Measurements from ENCODE around the gene SRM.

DNA sequence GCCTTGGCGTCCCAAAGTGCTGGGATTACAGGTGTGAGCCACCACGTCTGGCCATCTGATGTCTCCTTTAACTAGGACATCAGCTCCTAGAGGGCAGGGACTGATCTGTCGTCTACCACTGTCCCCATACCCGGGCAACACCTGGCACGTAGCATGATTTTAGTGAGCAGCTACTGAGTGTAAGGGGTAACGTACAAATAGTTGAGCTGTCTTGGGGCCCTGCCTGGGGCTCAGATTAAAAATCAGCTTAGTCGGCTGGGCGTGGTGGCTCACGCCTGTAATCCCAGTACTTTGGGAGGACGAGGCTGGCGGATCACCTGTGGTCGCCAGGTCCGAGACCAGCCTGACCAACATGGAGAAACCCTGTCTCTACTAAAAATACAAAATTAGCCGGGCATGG lies 1.8 kb downstream of the SRM start:
- TF ChIP-seq, protein P1, sequence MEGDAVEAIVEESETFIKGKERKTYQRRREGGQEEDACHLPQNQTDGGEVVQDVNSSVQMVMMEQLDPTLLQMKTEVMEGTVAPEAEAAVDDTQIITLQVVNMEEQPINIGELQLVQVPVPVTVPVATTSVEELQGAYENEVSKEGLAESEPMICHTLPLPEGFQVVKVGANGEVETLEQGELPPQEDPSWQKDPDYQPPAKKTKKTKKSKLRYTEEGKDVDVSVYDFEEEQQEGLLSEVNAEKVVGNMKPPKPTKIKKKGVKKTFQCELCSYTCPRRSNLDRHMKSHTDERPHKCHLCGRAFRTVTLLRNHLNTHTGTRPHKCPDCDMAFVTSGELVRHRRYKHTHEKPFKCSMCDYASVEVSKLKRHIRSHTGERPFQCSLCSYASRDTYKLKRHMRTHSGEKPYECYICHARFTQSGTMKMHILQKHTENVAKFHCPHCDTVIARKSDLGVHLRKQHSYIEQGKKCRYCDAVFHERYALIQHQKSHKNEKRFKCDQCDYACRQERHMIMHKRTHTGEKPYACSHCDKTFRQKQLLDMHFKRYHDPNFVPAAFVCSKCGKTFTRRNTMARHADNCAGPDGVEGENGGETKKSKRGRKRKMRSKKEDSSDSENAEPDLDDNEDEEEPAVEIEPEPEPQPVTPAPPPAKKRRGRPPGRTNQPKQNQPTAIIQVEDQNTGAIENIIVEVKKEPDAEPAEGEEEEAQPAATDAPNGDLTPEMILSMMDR (IDR thresholded peaks at IDR 0.05; ENCODE audit: low read depth, low read length): no peak
- no peak for TF ChIP-seq POLR2A (IDR thresholded peaks at IDR 0.05; ENCODE audit: extremely low read depth, insufficient read length)
